Ovary (tissue), 9 donors: ENCODE measurements around the gene ARF6. TPM values are rescaled to one million over a fixed set of nuclear protein-coding genes. Genes with fewer than 3 reads are reported as not detected.

Source experiments
- DNase-seq, 5 donors: peaks; one replicate each; pipeline ENCODE4 v3.0.0-alpha.2; 2019 to 2020
- H3K27ac ChIP-seq, 2 donors: fragments of 200-600 bp; one replicate each; pipeline versions ENCODE4 v1.5.1 to v1.8.0; 2019 to 2022
- H3K27me3 ChIP-seq: fragments of 200-600 bp; one replicate; pipeline ENCODE4 v1.8.0; 2022
- H3K36me3 ChIP-seq: fragments of 200-600 bp; sonication (generic); one replicate; pipeline ENCODE4 v1.5.1; 2019
- H3K4me1 ChIP-seq: one replicate; pipeline ENCODE4 v1.8.1; 2013; ENCODE audit warnings: mild to moderate bottlenecking, moderate library complexity; ENCODE audit not compliant: insufficient read depth
- H3K4me3 ChIP-seq: fragments of 200-600 bp; sonication (generic); one replicate; pipeline ENCODE4 v1.5.1; 2017
- H3K9me3 ChIP-seq, 2 donors: fragments of 200-600 bp in 1 of 2; sonication (generic) in 1 of 2; one replicate each; pipeline versions ENCODE4 v1.5.1 to v1.8.1; 2013 to 2019; ENCODE audit warnings: mild to moderate bottlenecking in 1 of 2, moderate library complexity in 1 of 2
- CTCF ChIP-seq, 3 donors: fragments of 450-650 bp in 2 of 3; fragments of 200-600 bp in 1 of 3; IDR thresholded peaks; one replicate each; pipeline versions ENCODE4 v1.5.1 to v1.8.0; 2016 to 2022; ENCODE audit warnings: antibody characterized with exemption in 3 of 3, mild to moderate bottlenecking in 1 of 3
- EP300 ChIP-seq: sonication (generic); formaldehyde crosslinking; IDR thresholded peaks from one replicate; pipeline ENCODE4 v1.6.1; 2017; ENCODE audit warnings: antibody characterized with exemption
- POLR2A ChIP-seq: fragments of 450-650 bp; IDR thresholded peaks from one replicate; pipeline ENCODE4 v1.6.1; 2017; ENCODE audit warnings: antibody characterized with exemption, mild to moderate bottlenecking, moderate library complexity
- WGBS, 3 donors: extraction: QIAGEN DNeasy Blood & Tissue Kit in 1 of 3; methylation state at CpG; one replicate each; pipeline versions ENCODE4 v1.1.5 to v1.1.7; 2013 to 2017; 5-methylcytosine and 5-hydroxymethylcytosine counted together
- intact Hi-C, 4 donors: fragments of 100-400 bp; cut with DNase I; formaldehyde crosslinking; loops; one replicate each; pipeline versions ENCODE4 v1.11.0 to v1.15.1; 2022 to 2023
- polyA plus RNA-seq, 2 donors: library from polyadenylated mRNA; stranded (reverse); fragments of 200-250 nt in 1 of 2; fragments of 350-450 nt in 1 of 2; fragmentation: Illumina TruSeq in 1 of 2; extraction: RNeasy Lipid Tissue Mini Kit (QIAGEN cat#74804) in 1 of 2; gene quantifications; one replicate each; pipeline ENCODE4 v1.2.3, GENCODE V29; 2013 to 2014
- total RNA-seq, 7 donors: library from RNA; depleted of rRNA in 2 of 7; stranded (reverse); fragments of >200 nt in 2 of 7; fragmentation: NEBNext Ultra II Directional in 3 of 7; extraction: Animal tissue kit (Norgen Biotek cat#: 25700) in 3 of 7; gene quantifications; one replicate each; pipeline versions ENCODE4 v1.1.0 to v1.2.4, GENCODE V29; 2016 to 2023
- donor health status: DM: no; HTN: no; CAD: no; lungs with moderate emphysema.
- donor health status: DM: no; HTN: no; CAD: no.
- donor health status: Bipolar disorder and iron deficiency.
- donor health status: DM: yes; HTN: yes; CAD: no.
- donor health status: DM: no; HTN: no; CAD: no.
- donor health status: DM: yes; HTN: yes; CAD: no.

Gene ARF6
- total and polyA plus RNA-seq, 9 donors = 19.8 to 39.7 (median 34.1) TPM

GRCh38 chr14:49939884-49940510 is 47.1 kb downstream of the ARF6 start:
- 63 to 75% (median 75%) methylated on average over 6 of the region's 6 CpGs for WGBS, 3 donors
- Histone ChIP-seq H3K36me3 (no peaks in the 10 kb centered on the region), H3K4me1 (no peaks in the 10 kb centered on the region), H3K27me3 (no peaks in the 10 kb centered on the region), H3K9me3 (no peaks in the 10 kb centered on the region), H3K27ac (no peak overlapping the region), H3K4me3 (no peak overlapping the region)
- TF ChIP-seq EP300 (no peak), POLR2A (no peak), CTCF (IDR thresholded peaks at IDR 0.05) (no peak)
- DNase-seq = no peak
- intact Hi-C loops = no loop called here

- H3K9me3 ChIP-seq = no peaks in the 10 kb centered on the region
- H3K36me3 ChIP-seq = no peaks in the 10 kb centered on the region
- no peaks in the 10 kb centered on the region for H3K4me1 ChIP-seq
- no peak overlapping the region for H3K4me3 ChIP-seq
- intact Hi-C loops = no loop called here
- H3K27ac ChIP-seq = no peak overlapping the region
- no peak for DNase-seq
- TF ChIP-seq EP300 (no peak), CTCF (IDR thresholded peaks at IDR 0.05) (no peak), POLR2A (no peak)
- 26 to 42% (median 31%) methylated on average over 1 of the region's 1 CpG for WGBS, 3 donors
- no peaks in the 10 kb centered on the region for H3K27me3 ChIP-seq
Observed at GRCh38 chr14:49940808-49941421, 48.0 kb downstream of the ARF6 start.

GRCh38 chr14:49942090-49942489 is 49.2 kb downstream of the ARF6 start:
- no peaks in the 10 kb centered on the region for H3K9me3 ChIP-seq
- TF ChIP-seq POLR2A (no peak), EP300 (no peak), CTCF (IDR thresholded peaks at IDR 0.05) (no peak)
- H3K27ac ChIP-seq = no peak overlapping the region
- no peaks in the 10 kb centered on the region for H3K36me3 ChIP-seq
- WGBS, 3 donors = 73 to 77% (median 74%) methylated on average over 2 of the region's 2 CpGs
- intact Hi-C loops = no loop called here
- H3K4me1 ChIP-seq = no peaks in the 10 kb centered on the region
- no peak overlapping the region for H3K4me3 ChIP-seq
- no peaks in the 10 kb centered on the region for H3K27me3 ChIP-seq
- no peak for DNase-seq

- H3K27me3 ChIP-seq = no peaks in the 10 kb centered on the region
- H3K4me3 ChIP-seq = no peak overlapping the region
- H3K36me3 ChIP-seq = no peaks in the 10 kb centered on the region
- H3K4me1 ChIP-seq = no peaks in the 10 kb centered on the region
- H3K9me3 ChIP-seq = no peaks in the 10 kb centered on the region
- no peak overlapping the region for H3K27ac ChIP-seq
- intact Hi-C loops = no loop called here
- WGBS, 3 donors = 12 to 39% (median 16%) methylated on average over 1 of the region's 1 CpG
- no peak for TF ChIP-seq EP300
- no peak for TF ChIP-seq POLR2A
- no peak for TF ChIP-seq CTCF (IDR thresholded peaks at IDR 0.05)
- DNase-seq = no peak
Observed at GRCh38 chr14:49944501-49944900, 51.6 kb downstream of the ARF6 start.
